GM21529 (cell line): ENCODE data around the gene VPS18.

Experiments used
- ATAC-seq: cut with Tn5 transposase; IDR thresholded peaks from one replicate; pipeline ENCODE4 v1.9.1; 2021; ENCODE audit not compliant: unreplicated experiment

Gene VPS18

GRCh38 chr15:40918799-40919392 lies 24.6 kb downstream of the VPS18 start:
- ATAC-seq = no peak

GRCh38 chr15:40921949-40922607 lies 27.8 kb downstream of the VPS18 start:
- no peak for ATAC-seq

- no peak for ATAC-seq
Measured at GRCh38 chr15:40922608-40923005, 28.4 kb downstream of the VPS18 start.

- ATAC-seq = no peak
Measured at GRCh38 chr15:40923551-40923950, 29.3 kb downstream of the VPS18 start.

- ATAC-seq = no peak
Measured at GRCh38 chr15:40925495-40925862, 31.2 kb downstream of the VPS18 start.

- no peak for ATAC-seq
Measured at GRCh38 chr15:40925863-40926658, 31.8 kb downstream of the VPS18 start.

GRCh38 chr15:40926659-40927494 lies 32.6 kb downstream of the VPS18 start:
- no peak for ATAC-seq

GRCh38 chr15:40927495-40927872 lies 33.2 kb downstream of the VPS18 start:
- no peak for ATAC-seq

- ATAC-seq = no peak
Measured at GRCh38 chr15:40927873-40928806, 33.9 kb downstream of the VPS18 start.

GRCh38 chr15:40928821-40929659 lies 34.8 kb downstream of the VPS18 start, which contains the start of gene DLL4:
DLL4 (plus strand) TSS chr15:40929340; CDS start chr15:40929669, 329 bp downstream.
- ATAC-seq = no peak

- ATAC-seq = no peak
Measured at GRCh38 chr15:40929660-40930429, 35.6 kb downstream of the VPS18 start.

GRCh38 chr15:40930430-40931299 lies 36.4 kb downstream of the VPS18 start:
- ATAC-seq = no peak

GRCh38 chr15:40931300-40932142 lies 37.3 kb downstream of the VPS18 start:
- no peak for ATAC-seq

GRCh38 chr15:40932156-40932555 lies 37.9 kb downstream of the VPS18 start:
- ATAC-seq = no peak

- no peak for ATAC-seq
Measured at GRCh38 chr15:40932649-40933516, 38.6 kb downstream of the VPS18 start.

GRCh38 chr15:40933517-40933902 lies 39.3 kb downstream of the VPS18 start:
- ATAC-seq = no peak
